Tibial nerve (tissue), 4 donors: ENCODE measurements around the gene SHANK3. TPM values are rescaled to one million over a fixed set of nuclear protein-coding genes. Genes with fewer than 3 reads are reported as not detected.

Source experiments
- DNase-seq, 2 donors: peaks; one replicate each; pipeline ENCODE4 v3.0.0-alpha.2; 2019; ENCODE audit warnings: low spot score in 2 of 2
- H3K27ac ChIP-seq, 4 donors: fragments of 200-600 bp; sonication (generic) in 3 of 4; one replicate each; pipeline ENCODE4 v1.5.1; 2017 to 2019; ENCODE audit warnings: mild to moderate bottlenecking in 1 of 4
- H3K27me3 ChIP-seq, 2 donors: fragments of 200-600 bp; sonication (generic) in 1 of 2; one replicate each; pipeline versions ENCODE4 v1.5.1 to v1.6.0; 2017 to 2019
- H3K36me3 ChIP-seq, 3 donors: fragments of 200-600 bp; sonication (generic); one replicate each; pipeline ENCODE4 v1.5.1; 2018 to 2019
- H3K4me1 ChIP-seq, 4 donors: fragments of 200-600 bp; sonication (generic) in 3 of 4; one replicate each; pipeline ENCODE4 v1.5.1; 2017 to 2019
- H3K4me3 ChIP-seq, 4 donors: fragments of 200-600 bp; sonication (generic) in 3 of 4; one replicate each; pipeline ENCODE4 v1.5.1; 2017 to 2019; ENCODE audit warnings: mild to moderate bottlenecking in 1 of 4, moderate library complexity in 1 of 4
- H3K9me3 ChIP-seq, 4 donors: fragments of 200-600 bp; sonication (generic) in 3 of 4; one replicate each; pipeline ENCODE4 v1.5.1; 2017 to 2019
- CTCF ChIP-seq, 5 experiments: fragments of 200-600 bp in 3 of 5; fragments of 450-650 bp in 2 of 5; sonication (generic) in 3 of 5; IDR thresholded peaks; one replicate each; pipeline ENCODE4 v1.5.1; 2016 to 2019; ENCODE audit warnings: antibody characterized with exemption in 5 of 5, mild to moderate bottlenecking in 3 of 5, moderate library complexity in 2 of 5
- EP300 ChIP-seq, 2 donors: sonication (generic); formaldehyde crosslinking; IDR thresholded peaks; one replicate each; pipeline ENCODE4 v1.6.1; 2017; ENCODE audit warnings: antibody characterized with exemption in 2 of 2, mild to moderate bottlenecking in 1 of 2
- POLR2A ChIP-seq, 2 donors: fragments of 450-650 bp; IDR thresholded peaks; one replicate each; pipeline ENCODE4 v1.6.1; 2017; ENCODE audit warnings: antibody characterized with exemption in 2 of 2, mild to moderate bottlenecking in 2 of 2, moderate library complexity in 2 of 2
- WGBS, 2 donors: methylation state at CpG; one replicate each; pipeline ENCODE4 v1.1.5; 2018; 5-methylcytosine and 5-hydroxymethylcytosine counted together
- total RNA-seq, 4 donors: library from RNA; depleted of rRNA; stranded (reverse); fragments of >200 nt; gene quantifications; one replicate each; pipeline ENCODE4 v1.1.0, GENCODE V29; 2016

Gene SHANK3
- total RNA-seq, 4 donors from 2014 or later: 10.3 to 29.4 (median 20.5) TPM

GRCh38 chr22:50683994-50684371, 11.4 kb downstream of the SHANK3 start:
- no peaks in the 10 kb centered on the region for H3K27me3 ChIP-seq
- no peak overlapping the region for H3K4me3 ChIP-seq
- no peak for DNase-seq
- WGBS, 2 donors: 75 to 79% methylated on average over 6 of the region's 6 CpGs
- H3K27ac ChIP-seq: no peak overlapping the region
- TF ChIP-seq EP300 (IDR thresholded peaks at IDR 0.05) (no peak), POLR2A (IDR thresholded peaks at IDR 0.05) (no peak), CTCF (IDR thresholded peaks at IDR 0.05) (no peak)
- no peaks in the 10 kb centered on the region for H3K9me3 ChIP-seq
- H3K4me1 ChIP-seq: no peaks in the 10 kb centered on the region
- H3K36me3 ChIP-seq: no peaks in the 10 kb centered on the region

GRCh38 chr22:50684501-50684900, 11.9 kb downstream of the SHANK3 start:
- 89 to 94% methylated on average over 7 to 8 of the region's 8 CpGs for WGBS, 2 donors
- Histone ChIP-seq H3K36me3 (no peaks in the 10 kb centered on the region), H3K4me3 (no peak overlapping the region), H3K4me1 (no peaks in the 10 kb centered on the region), H3K27ac (no peak overlapping the region), H3K9me3 (no peaks in the 10 kb centered on the region), H3K27me3 (no peaks in the 10 kb centered on the region)
- TF ChIP-seq POLR2A (IDR thresholded peaks at IDR 0.05) (no peak), CTCF (IDR thresholded peaks at IDR 0.05) (no peak), EP300 (IDR thresholded peaks at IDR 0.05) (no peak)
- no peak for DNase-seq

GRCh38 chr22:50684986-50685385, 12.4 kb downstream of the SHANK3 start:
- H3K27me3 ChIP-seq: no peaks in the 10 kb centered on the region
- no peaks in the 10 kb centered on the region for H3K9me3 ChIP-seq
- no peak for DNase-seq
- TF ChIP-seq CTCF (IDR thresholded peaks at IDR 0.05): no peak
- no peak for TF ChIP-seq EP300 (IDR thresholded peaks at IDR 0.05)
- TF ChIP-seq POLR2A (IDR thresholded peaks at IDR 0.05): no peak
- no peaks in the 10 kb centered on the region for H3K36me3 ChIP-seq
- no peaks in the 10 kb centered on the region for H3K4me1 ChIP-seq
- 44 to 55% methylated on average over 7 to 10 of the region's 10 CpGs for WGBS, 2 donors
- no peak overlapping the region for H3K27ac ChIP-seq
- H3K4me3 ChIP-seq: no peak overlapping the region

- WGBS, 2 donors: 62 to 67% methylated on average over 8 to 9 of the region's 9 CpGs
- no peak for DNase-seq
- no peak overlapping the region for H3K27ac ChIP-seq
- peaks cover 0 to 6% (median 0%) of the 10 kb centered on the region in 4 donors for H3K9me3 ChIP-seq
- no peak overlapping the region for H3K4me3 ChIP-seq
- no peak for TF ChIP-seq EP300 (IDR thresholded peaks at IDR 0.05)
- H3K36me3 ChIP-seq: no peaks in the 10 kb centered on the region
- H3K4me1 ChIP-seq: no peaks in the 10 kb centered on the region
- no peaks in the 10 kb centered on the region for H3K27me3 ChIP-seq
Measured at GRCh38 chr22:50686794-50687193, 14.2 kb downstream of the SHANK3 start.

- H3K27me3 ChIP-seq: no peaks in the 10 kb centered on the region
- H3K4me3 ChIP-seq: no peak overlapping the region
- no peaks in the 10 kb centered on the region for H3K4me1 ChIP-seq
- H3K9me3 ChIP-seq: peaks cover 0 to 8% (median 0%) of the 10 kb centered on the region in 4 donors
- no peak for DNase-seq
- no peaks in the 10 kb centered on the region for H3K36me3 ChIP-seq
- 84 to 90% methylated on average over 6 to 9 of the region's 10 CpGs for WGBS, 2 donors
- TF ChIP-seq EP300 (IDR thresholded peaks at IDR 0.05) (no peak), POLR2A (IDR thresholded peaks at IDR 0.05) (no peak), CTCF (IDR thresholded peaks at IDR 0.05) (no peak)
- H3K27ac ChIP-seq: no peak overlapping the region
Measured at GRCh38 chr22:50687829-50688228, 15.2 kb downstream of the SHANK3 start.

- Histone ChIP-seq H3K4me3 (no peak overlapping the region), H3K9me3 (peaks cover 0 to 8% (median 0%) of the 10 kb centered on the region in 4 donors), H3K36me3 (no peaks in the 10 kb centered on the region), H3K27me3 (no peaks in the 10 kb centered on the region), H3K4me1 (no peaks in the 10 kb centered on the region), H3K27ac (no peak overlapping the region)
- TF ChIP-seq CTCF (IDR thresholded peaks at IDR 0.05) (no peak), POLR2A (IDR thresholded peaks at IDR 0.05) (no peak), EP300 (IDR thresholded peaks at IDR 0.05) (no peak)
- no peak for DNase-seq
- WGBS, 2 donors: 82 to 88% methylated on average over 5 of the region's 5 CpGs
Measured at GRCh38 chr22:50688448-50688847, 15.8 kb downstream of the SHANK3 start.
